Testis (tissue), 3 donors: ENCODE results near the gene IL10. TPM values are rescaled to one million over a fixed set of nuclear protein-coding genes. Genes with fewer than 3 reads are reported as not detected.
"Not testable (repeated sequence)": the region's sequence is repeated elsewhere in the genome, so short reads cannot be mapped to it uniquely, and the experiment has no call there.

Experiments
- DNase-seq: peaks from one replicate; pipeline ENCODE4 v3.0.0-alpha.2; 2019
- H3K27ac ChIP-seq, 2 donors: fragments of 200-600 bp; sonication (generic); one replicate each; pipeline ENCODE4 v1.5.1; 2019
- H3K27me3 ChIP-seq: fragments of 200-600 bp; sonication (generic); one replicate; pipeline ENCODE4 v1.5.1; 2019
- H3K36me3 ChIP-seq: fragments of 200-600 bp; sonication (generic); one replicate; pipeline ENCODE4 v1.5.1; 2017; ENCODE audit warnings: low read depth; ENCODE audit errors: missing control alignments
- H3K4me1 ChIP-seq: fragments of 200-600 bp; sonication (generic); one replicate; pipeline ENCODE4 v1.5.1; 2019
- H3K4me3 ChIP-seq, 2 donors: fragments of 200-600 bp; sonication (generic); one replicate each; pipeline ENCODE4 v1.5.1; 2017 to 2019
- H3K9me3 ChIP-seq: fragments of 200-600 bp; sonication (generic); one replicate; pipeline ENCODE4 v1.5.1; 2017
- POLR2A ChIP-seq: fragments of 450-650 bp; IDR thresholded peaks from one replicate; pipeline ENCODE4 v1.6.1; 2017; ENCODE audit warnings: antibody characterized with exemption, mild to moderate bottlenecking, moderate library complexity
- WGBS, 2 donors: methylation state at CpG; one replicate each; pipeline ENCODE4 v1.1.5; 2018; 5-methylcytosine and 5-hydroxymethylcytosine counted together
- intact Hi-C: fragments of 100-400 bp; cut with DNase I; formaldehyde crosslinking; loops from one replicate; pipeline ENCODE4 v1.15.1; 2023; ENCODE audit warnings: low total_unique reads
- polyA plus RNA-seq: library from polyadenylated mRNA; stranded (reverse); fragments of 350-450 nt; fragmentation: Illumina TruSeq; extraction: RNeasy Lipid Tissue Mini Kit (QIAGEN cat#74804); gene quantifications from one replicate; pipeline ENCODE4 v1.2.3, GENCODE V29; 2014; ENCODE audit warnings: low read depth, low replicate concordance; ENCODE audit not compliant: insufficient read depth
- total RNA-seq, 2 donors: library from RNA; depleted of rRNA; stranded (reverse); fragments of >200 nt; gene quantifications; one replicate each; pipeline ENCODE4 v1.2.3, GENCODE V29; 2016
- TF ChIP-seq, protein P1 (sequence below), 3 experiments: fragments of 450-650 bp in 2 of 3; fragments of 200-600 bp in 1 of 3; sonication (generic) in 1 of 3; IDR thresholded peaks; one replicate each; pipeline ENCODE4 v1.5.1; 2016 to 2019; ENCODE audit warnings: antibody characterized with exemption in 3 of 3, mild to moderate bottlenecking in 2 of 3, moderate library complexity in 1 of 3

IL10 gene
- total and polyA plus RNA-seq, 3 donors from 2014 or later: 1.4 to 3.5 (median 1.7) TPM

DNA sequence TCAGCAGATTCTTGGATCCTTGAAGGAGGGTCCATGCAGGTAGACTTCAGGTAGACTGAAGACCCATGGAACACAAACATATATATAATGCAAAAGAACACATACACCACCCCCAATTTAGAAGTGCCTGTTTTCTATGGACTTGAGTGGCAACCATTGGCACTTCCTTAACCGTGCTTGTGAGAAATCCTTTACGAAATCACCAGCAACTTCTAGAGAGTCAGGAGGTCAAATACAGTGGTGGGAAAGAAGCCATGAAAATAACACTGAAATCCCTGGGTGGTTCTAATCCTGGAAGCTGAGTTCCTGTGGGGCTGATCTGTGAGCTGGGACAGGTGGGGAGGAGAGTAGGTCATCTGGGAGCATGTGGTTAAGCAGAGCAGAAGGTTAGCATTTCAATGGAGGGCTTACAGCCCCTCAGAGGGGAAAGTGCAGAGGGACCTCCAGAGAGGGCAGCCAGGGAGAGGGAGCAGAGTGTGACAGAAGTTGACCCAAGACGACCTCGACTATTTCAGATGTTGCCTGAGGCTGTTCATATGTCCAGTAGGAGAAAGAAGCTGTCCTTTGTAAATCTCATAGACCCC is 13.0 kb upstream of the IL10 start:
- intact Hi-C loops: no loop called here
- Histone ChIP-seq H3K4me1 (no peaks in the 10 kb centered on the region), H3K27ac (no peak overlapping the region), H3K4me3 (no peak overlapping the region), H3K27me3 (no peaks in the 10 kb centered on the region), H3K36me3 (no peaks in the 10 kb centered on the region), H3K9me3 (no peaks in the 10 kb centered on the region)
- DNase-seq: no peak
- 82 to 87% methylated on average over 4 of the region's 4 CpGs for WGBS, 2 donors
- TF ChIP-seq, protein P1, sequence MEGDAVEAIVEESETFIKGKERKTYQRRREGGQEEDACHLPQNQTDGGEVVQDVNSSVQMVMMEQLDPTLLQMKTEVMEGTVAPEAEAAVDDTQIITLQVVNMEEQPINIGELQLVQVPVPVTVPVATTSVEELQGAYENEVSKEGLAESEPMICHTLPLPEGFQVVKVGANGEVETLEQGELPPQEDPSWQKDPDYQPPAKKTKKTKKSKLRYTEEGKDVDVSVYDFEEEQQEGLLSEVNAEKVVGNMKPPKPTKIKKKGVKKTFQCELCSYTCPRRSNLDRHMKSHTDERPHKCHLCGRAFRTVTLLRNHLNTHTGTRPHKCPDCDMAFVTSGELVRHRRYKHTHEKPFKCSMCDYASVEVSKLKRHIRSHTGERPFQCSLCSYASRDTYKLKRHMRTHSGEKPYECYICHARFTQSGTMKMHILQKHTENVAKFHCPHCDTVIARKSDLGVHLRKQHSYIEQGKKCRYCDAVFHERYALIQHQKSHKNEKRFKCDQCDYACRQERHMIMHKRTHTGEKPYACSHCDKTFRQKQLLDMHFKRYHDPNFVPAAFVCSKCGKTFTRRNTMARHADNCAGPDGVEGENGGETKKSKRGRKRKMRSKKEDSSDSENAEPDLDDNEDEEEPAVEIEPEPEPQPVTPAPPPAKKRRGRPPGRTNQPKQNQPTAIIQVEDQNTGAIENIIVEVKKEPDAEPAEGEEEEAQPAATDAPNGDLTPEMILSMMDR (IDR thresholded peaks at IDR 0.05): no peak
- TF ChIP-seq POLR2A: no peak

DNA sequence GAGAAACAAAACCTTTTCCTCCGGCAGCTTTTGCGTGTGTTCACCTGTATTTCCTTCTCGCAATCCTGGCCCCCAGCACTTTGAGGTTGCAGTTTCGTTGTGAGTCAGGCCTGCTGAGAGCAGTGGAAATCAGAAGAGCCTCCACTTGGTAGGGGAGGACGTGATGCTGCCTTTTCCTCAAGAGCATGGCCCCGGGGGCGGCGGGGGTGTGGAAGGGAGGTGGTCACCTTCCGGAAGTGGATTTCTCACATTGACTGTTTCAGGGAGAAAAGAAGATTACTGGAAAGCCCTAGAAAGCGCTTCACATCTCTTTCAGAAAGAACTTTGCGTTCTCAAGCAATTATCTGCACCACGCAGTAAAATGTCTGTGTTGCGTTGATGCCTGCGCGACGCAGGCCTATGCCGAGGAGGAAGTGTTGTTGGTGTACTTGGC is 12.2 kb upstream of the IL10 start:
- DNase-seq: no peak
- Histone ChIP-seq H3K27me3 (no peaks in the 10 kb centered on the region), H3K27ac (no peak overlapping the region), H3K4me3 (no peak overlapping the region), H3K4me1 (no peaks in the 10 kb centered on the region), H3K36me3 (no peaks in the 10 kb centered on the region), H3K9me3 (no peaks in the 10 kb centered on the region)
- intact Hi-C loops: no loop called here
- WGBS, 2 donors: 76 to 83% methylated on average over 17 of the region's 17 CpGs
- TF ChIP-seq, protein P1 (IDR thresholded peaks at IDR 0.05): no peak
- no peak for TF ChIP-seq POLR2A

DNA sequence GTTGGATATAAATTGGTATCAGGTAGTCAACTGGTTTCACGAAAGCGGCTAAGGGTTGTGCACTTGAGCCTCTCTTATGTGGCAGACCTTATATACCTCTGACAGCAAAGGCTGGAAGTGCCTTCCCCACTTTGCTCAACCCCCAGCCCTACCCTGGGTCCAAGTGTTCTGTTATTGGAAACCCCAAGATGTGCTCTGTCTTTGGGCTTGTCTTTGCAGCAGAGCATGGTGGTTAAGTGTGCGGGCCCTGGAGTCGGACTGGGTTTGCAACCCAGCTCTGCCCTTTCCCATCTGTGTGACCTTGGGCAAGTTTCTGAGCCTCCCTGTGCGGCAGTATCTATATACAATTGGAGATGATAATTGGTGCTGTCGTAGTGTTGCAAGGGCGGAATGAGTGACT is 11.2 kb upstream of the IL10 start:
- H3K4me3 ChIP-seq: no peak overlapping the region
- H3K9me3 ChIP-seq: no peaks in the 10 kb centered on the region
- TF ChIP-seq, protein P1 (IDR thresholded peaks at IDR 0.05): no peak
- no peak for TF ChIP-seq POLR2A
- no peak overlapping the region for H3K27ac ChIP-seq
- intact Hi-C loops: no loop called here
- H3K4me1 ChIP-seq: no peaks in the 10 kb centered on the region
- H3K36me3 ChIP-seq: no peaks in the 10 kb centered on the region
- no peaks in the 10 kb centered on the region for H3K27me3 ChIP-seq
- 72 to 93% methylated on average over 6 to 7 of the region's 7 CpGs for WGBS, 2 donors
- DNase-seq: no peak

DNA sequence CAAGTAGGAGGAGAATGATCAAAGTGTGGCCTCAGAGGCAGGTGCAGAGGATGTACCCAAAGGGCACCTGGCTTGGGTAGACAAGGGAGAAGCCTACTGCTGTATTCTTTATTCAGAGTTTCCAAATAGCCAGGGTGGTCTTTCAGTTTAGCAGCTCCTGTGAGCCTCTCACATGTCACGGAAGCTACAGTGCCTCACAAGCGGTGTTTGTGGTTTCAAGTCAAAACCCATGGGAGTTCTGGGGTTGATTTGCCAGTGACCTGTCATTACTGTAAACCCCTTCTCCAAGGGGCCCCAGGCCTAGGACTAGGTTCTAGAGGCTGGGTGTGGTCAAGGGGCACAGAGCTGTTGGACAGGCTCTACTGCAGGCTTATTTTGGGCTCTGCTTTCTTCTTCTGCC is 10.2 kb upstream of the IL10 start:
- Histone ChIP-seq H3K27ac (no peak overlapping the region), H3K4me3 (no peak overlapping the region), H3K4me1 (no peaks in the 10 kb centered on the region), H3K36me3 (no peaks in the 10 kb centered on the region), H3K27me3 (no peaks in the 10 kb centered on the region), H3K9me3 (no peaks in the 10 kb centered on the region)
- 94 to 100% methylated on average over 2 of the region's 2 CpGs for WGBS, 2 donors
- intact Hi-C loops: no loop called here
- TF ChIP-seq POLR2A: no peak
- TF ChIP-seq, protein P1 (IDR thresholded peaks at IDR 0.05): no peak
- no peak for DNase-seq

DNA sequence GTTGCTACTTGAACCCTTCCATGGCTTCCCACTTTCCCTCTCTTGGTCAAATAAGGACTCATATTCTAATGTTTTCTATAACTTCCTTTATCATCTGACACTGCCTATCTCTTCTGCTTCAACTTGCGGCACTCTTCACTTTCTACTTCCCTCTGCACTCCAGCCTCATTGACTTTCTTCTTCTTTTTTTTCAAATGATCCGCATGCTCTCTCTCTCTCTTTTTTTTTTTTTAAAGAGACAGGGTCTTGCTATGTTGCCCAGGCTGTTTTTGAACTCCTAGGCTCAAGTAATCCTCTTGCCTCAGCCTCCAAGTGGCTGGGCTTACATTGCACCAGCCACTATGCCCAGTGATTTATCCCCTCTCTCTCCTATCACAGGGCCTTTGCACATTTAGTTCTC is 7.3 kb upstream of the IL10 start:
- 77 to 81% methylated on average over 2 of the region's 2 CpGs for WGBS, 2 donors
- no peaks in the 10 kb centered on the region for H3K36me3 ChIP-seq
- no peaks in the 10 kb centered on the region for H3K9me3 ChIP-seq
- H3K27me3 ChIP-seq: no peaks in the 10 kb centered on the region
- H3K4me3 ChIP-seq: no peak overlapping the region
- no peak overlapping the region for H3K27ac ChIP-seq
- intact Hi-C loops: no loop called here
- no peak for DNase-seq
- no peak for TF ChIP-seq POLR2A
- TF ChIP-seq, protein P1 (IDR thresholded peaks at IDR 0.05): no peak
- no peaks in the 10 kb centered on the region for H3K4me1 ChIP-seq

DNA sequence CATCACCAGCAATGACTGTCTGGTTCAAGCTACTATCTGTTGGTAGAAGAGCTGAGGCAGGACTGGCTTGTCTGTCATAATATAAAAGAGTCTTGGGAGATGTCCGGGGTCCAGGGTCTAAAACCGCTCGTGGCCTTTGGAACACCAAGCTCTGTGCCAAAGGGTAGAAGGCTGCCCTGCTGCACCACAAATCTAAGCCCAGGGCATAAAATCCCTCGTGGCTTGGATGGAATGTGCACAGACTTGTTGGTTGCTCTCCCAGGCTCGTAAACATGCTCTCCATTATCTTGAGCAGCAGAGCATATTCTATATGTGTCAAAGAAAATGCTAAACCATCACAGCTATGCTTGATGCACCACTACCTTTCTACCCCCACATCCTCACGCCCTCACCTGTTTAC is 6.6 kb upstream of the IL10 start:
- H3K36me3 ChIP-seq, H3K9me3 ChIP-seq, H3K4me3 ChIP-seq, intact Hi-C loops, H3K27ac ChIP-seq, H3K27me3 ChIP-seq, H3K4me1 ChIP-seq, DNase-seq: not testable (repeated sequence)
- 79 to 88% methylated on average over 6 of the region's 6 CpGs for WGBS, 2 donors
